Natural killer cell (primary cell): Measurements from ENCODE around the gene RXFP4. TPM values are rescaled to one million over a fixed set of nuclear protein-coding genes. Genes with fewer than 3 reads are reported as not detected.
"Not testable (repeated sequence)": the region's sequence is repeated elsewhere in the genome, so short reads cannot be mapped to it uniquely, and the experiment has no call there.

Source experiments
- ATAC-seq, 3 donors: fragments of 150-1000 bp in 2 of 3; fragments of 200-7000 bp in 1 of 3; cut with Tn5 transposase; 1 replicate in 1 of 3; 2 replicates in 2 of 3; pipeline ENCODE4 v1.10.0; 2021; ENCODE audit warnings: mild to moderate bottlenecking in 2 of 3, moderate library complexity in 2 of 3
- DNase-seq, 2 donors: peaks; one replicate each; pipeline versions ENCODE4 v3.0.0 to v3.0.0-alpha.2; 2013 to 2021; ENCODE audit warnings: mixed read lengths in 1 of 2
- H3K27ac ChIP-seq: one replicate; pipeline ENCODE4 v1.5.1; 2013; ENCODE audit warnings: mild to moderate bottlenecking, low read length
- H3K27me3 ChIP-seq: one replicate; pipeline ENCODE4 v1.6.1; 2013; ENCODE audit warnings: low read length; ENCODE audit not compliant: control insufficient read depth, insufficient read depth
- H3K36me3 ChIP-seq: one replicate; pipeline ENCODE4 v1.6.1; 2013; ENCODE audit warnings: low read length; ENCODE audit not compliant: control insufficient read depth, insufficient read depth
- H3K4me1 ChIP-seq: one replicate; pipeline ENCODE4 v1.6.1; 2013; ENCODE audit warnings: low read length; ENCODE audit not compliant: control insufficient read depth, insufficient read depth
- H3K4me3 ChIP-seq: one replicate; pipeline ENCODE4 v1.5.1; 2013; ENCODE audit warnings: low read length
- H3K9me3 ChIP-seq: one replicate; pipeline ENCODE4 v1.6.1; 2013; ENCODE audit warnings: low read length; ENCODE audit not compliant: control insufficient read depth, insufficient read depth
- H3K27ac Mint-ChIP-seq, 2 donors: one replicate each; pipeline ENCODE4 v1.8.0; 2022; ENCODE audit warnings: mild to moderate bottlenecking in 2 of 2, mixed read lengths in 2 of 2, moderate library complexity in 1 of 2
- H3K27me3 Mint-ChIP-seq, 2 donors: one replicate each; pipeline ENCODE4 v1.8.0; 2022; ENCODE audit warnings: low read depth in 2 of 2, mixed read lengths in 2 of 2
- H3K36me3 Mint-ChIP-seq: one replicate; pipeline ENCODE4 v1.8.0; 2022; ENCODE audit warnings: mixed read lengths
- H3K4me1 Mint-ChIP-seq, 2 donors: one replicate each; pipeline ENCODE4 v1.8.0; 2022; ENCODE audit warnings: mixed read lengths in 2 of 2
- H3K4me3 Mint-ChIP-seq: one replicate; pipeline ENCODE4 v1.8.0; 2022; ENCODE audit warnings: mild to moderate bottlenecking, moderate library complexity, mixed read lengths
- H3K9me3 Mint-ChIP-seq, 2 donors: one replicate each; pipeline ENCODE4 v1.8.0; 2022; ENCODE audit warnings: mixed read lengths in 2 of 2
- WGBS: methylation state at CpG from one replicate; pipeline ENCODE4 v1.1.7; 2013; ENCODE audit warnings: missing lambda C conversion rate; ENCODE audit not compliant: insufficient coverage; 5-methylcytosine and 5-hydroxymethylcytosine counted together
- intact Hi-C: fragments of 100-400 bp; cut with micrococcal nuclease; formaldehyde crosslinking; loops from one replicate; pipeline ENCODE4 v1.14.2; 2022
- total RNA-seq, 4 donors: library from RNA; stranded (reverse); fragments of 120-200 nt in 1 of 4; gene quantifications; one replicate each; pipeline versions ENCODE4 v1.2.3 to v1.2.4, GENCODE V29; 2013 to 2022
- TF ChIP-seq, protein P1 (sequence below): fragments of 200-600 bp; IDR thresholded peaks from one replicate; pipeline ENCODE4 v1.8.0; 2022; ENCODE audit warnings: antibody characterized with exemption

RXFP4 gene, protein sequence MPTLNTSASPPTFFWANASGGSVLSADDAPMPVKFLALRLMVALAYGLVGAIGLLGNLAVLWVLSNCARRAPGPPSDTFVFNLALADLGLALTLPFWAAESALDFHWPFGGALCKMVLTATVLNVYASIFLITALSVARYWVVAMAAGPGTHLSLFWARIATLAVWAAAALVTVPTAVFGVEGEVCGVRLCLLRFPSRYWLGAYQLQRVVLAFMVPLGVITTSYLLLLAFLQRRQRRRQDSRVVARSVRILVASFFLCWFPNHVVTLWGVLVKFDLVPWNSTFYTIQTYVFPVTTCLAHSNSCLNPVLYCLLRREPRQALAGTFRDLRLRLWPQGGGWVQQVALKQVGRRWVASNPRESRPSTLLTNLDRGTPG
- total RNA-seq, result not detected
- total RNA-seq (2013), result not detected

DNA sequence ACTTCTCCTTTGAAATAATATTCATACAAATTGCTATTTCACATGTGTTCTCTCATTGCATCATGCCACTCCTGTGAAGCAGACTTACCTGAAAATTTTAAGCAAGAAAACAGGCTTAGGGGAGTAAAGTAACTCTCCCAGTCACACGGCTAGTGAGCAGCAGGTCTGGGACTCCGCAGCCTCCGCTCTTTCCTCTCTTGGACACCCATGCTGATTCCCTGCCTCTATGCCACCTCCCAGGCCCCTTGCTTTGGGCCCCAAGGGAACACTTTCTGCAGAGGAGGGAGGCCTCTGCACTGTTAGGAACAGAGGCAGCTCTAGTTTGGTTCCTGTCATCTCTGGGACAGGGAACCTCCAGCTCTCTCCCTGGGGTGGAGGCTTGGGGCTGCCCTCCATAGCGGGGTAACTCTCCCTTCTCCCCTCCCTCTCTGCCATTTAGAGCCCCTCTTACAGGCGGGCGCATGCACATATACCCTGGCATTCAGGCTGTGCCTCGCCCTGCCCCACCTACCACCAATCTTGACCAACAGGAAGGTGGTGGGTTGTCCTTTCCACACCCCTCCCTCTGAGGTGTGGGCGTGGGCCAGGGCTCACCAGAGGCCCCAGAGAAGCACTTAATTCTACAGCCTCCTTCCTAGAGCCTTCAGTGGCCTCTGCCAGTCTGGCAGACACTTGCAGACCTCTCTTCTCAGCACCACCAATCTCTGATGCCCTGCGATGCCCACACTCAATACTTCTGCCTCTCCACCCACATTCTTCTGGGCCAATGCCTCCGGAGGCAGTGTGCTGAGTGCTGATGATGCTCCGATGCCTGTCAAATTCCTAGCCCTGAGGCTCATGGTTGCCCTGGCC is at the start of gene RXFP4:
RXFP4 (plus strand) TSS at position 646 of the 852 bp plus-strand sequence; CDS start at position 718, 72 bp downstream.
- H3K4me3 ChIP-seq, result no peak within 1 kb of the TSS
- peak within 1 kb of the TSS in 1 of 2 donors; percentile 40 for H3K27ac Mint-ChIP-seq
- H3K4me3 Mint-ChIP-seq, result no peak within 1 kb of the TSS
- WGBS, result 64% methylated on average over 11 of the region's 11 CpGs
- H3K27me3 Mint-ChIP-seq, result no peaks in the 10 kb centered on the region
- H3K9me3 ChIP-seq, result no peaks in the 10 kb centered on the region
- H3K36me3 ChIP-seq, result no peaks in the 10 kb centered on the region
- peaks cover under 1% of the 10 kb centered on the region for H3K36me3 Mint-ChIP-seq
- H3K27me3 ChIP-seq, result no peaks in the 10 kb centered on the region
- H3K27ac ChIP-seq, result peak within 1 kb of the TSS; percentile 9
- no peak for DNase-seq
- intact Hi-C loops, result no loop called here
- ATAC-seq, result no peak
- peaks cover 60% of the 10 kb centered on the region for H3K4me1 ChIP-seq
- TF ChIP-seq, protein P1, sequence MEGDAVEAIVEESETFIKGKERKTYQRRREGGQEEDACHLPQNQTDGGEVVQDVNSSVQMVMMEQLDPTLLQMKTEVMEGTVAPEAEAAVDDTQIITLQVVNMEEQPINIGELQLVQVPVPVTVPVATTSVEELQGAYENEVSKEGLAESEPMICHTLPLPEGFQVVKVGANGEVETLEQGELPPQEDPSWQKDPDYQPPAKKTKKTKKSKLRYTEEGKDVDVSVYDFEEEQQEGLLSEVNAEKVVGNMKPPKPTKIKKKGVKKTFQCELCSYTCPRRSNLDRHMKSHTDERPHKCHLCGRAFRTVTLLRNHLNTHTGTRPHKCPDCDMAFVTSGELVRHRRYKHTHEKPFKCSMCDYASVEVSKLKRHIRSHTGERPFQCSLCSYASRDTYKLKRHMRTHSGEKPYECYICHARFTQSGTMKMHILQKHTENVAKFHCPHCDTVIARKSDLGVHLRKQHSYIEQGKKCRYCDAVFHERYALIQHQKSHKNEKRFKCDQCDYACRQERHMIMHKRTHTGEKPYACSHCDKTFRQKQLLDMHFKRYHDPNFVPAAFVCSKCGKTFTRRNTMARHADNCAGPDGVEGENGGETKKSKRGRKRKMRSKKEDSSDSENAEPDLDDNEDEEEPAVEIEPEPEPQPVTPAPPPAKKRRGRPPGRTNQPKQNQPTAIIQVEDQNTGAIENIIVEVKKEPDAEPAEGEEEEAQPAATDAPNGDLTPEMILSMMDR, result no peak
- H3K9me3 Mint-ChIP-seq, result no peaks in the 10 kb centered on the region
- H3K4me1 Mint-ChIP-seq, result peaks cover 27 to 39% of the 10 kb centered on the region in 2 donors

DNA sequence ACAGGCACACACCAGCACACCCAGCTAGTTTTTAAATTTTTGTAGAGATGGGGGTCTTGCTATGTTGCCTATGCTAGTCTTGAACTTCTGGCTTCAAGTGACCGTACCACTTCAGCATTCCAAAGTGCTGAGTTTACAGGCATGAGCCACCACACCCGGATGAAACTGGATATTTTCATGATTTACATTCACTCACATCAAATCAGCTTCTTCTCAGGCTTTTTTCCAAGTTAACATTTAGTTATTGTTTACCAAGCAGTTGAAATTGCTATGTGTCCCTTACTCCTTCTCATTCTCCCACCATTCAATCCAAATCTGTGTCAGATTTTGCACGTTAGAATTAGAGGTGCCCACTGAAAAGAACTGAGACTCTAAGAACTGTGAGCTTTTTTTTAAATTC is 48.6 kb upstream of the RXFP4 start:
- H3K4me3 Mint-ChIP-seq, result no peak overlapping the region
- WGBS, result 96% methylated on average over 3 of the region's 3 CpGs
- Histone ChIP-seq H3K4me3 (no peak overlapping the region), H3K27ac (no peak overlapping the region), H3K9me3 (no peaks in the 10 kb centered on the region), H3K4me1 (peaks cover 3% of the 10 kb centered on the region), H3K27me3 (no peaks in the 10 kb centered on the region), H3K36me3 (peaks cover 9% of the 10 kb centered on the region)
- intact Hi-C loops, result no loop called here
- H3K27me3 Mint-ChIP-seq, result no peaks in the 10 kb centered on the region
- H3K27ac Mint-ChIP-seq, result peak overlapping the region; percentile 53 to 78
- H3K9me3 Mint-ChIP-seq, result no peaks in the 10 kb centered on the region
- TF ChIP-seq, protein P1, result no peak
- no peak for DNase-seq
- no peak for ATAC-seq
- peaks cover 12% of the 10 kb centered on the region in 2 donors for H3K4me1 Mint-ChIP-seq
- no peaks in the 10 kb centered on the region for H3K36me3 Mint-ChIP-seq

DNA sequence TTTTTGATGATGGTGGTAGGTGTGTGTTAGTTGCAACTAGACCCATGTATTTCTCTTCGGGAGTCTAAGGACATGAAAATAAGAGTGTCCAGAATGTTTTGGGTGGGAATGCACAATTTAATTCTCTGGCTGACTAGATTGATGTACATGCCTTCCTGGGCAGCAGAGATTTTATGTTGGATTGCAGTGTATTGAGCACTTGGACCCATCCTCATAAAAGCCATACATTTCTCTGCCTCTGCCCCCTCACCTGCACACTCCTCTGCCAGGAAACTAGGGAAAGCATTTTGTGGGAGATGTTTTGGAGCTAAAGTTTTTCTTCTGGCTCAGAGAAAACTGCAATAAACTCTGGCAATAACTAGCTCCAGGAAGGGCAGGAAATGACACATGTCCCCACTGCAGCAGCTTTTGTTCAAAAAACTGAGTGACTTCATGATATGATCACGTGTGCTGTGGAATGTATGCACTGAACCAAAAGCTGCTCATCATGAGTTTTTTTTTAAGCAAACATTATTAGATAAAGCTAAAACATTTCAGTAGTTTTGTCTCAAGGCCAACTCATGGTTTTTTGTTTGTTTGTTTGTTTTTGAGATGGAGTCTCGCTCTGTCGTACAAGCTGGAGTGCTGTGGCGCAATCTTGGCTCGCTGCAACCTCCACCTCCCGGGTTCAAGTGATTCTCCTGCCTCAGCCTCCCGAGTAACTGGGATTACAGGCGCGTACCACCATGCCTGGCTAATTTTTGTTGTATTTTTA is 47.9 kb upstream of the RXFP4 start:
- no peaks in the 10 kb centered on the region for H3K27me3 Mint-ChIP-seq
- peak overlapping the region; percentile 53 to 78 for H3K27ac Mint-ChIP-seq
- TF ChIP-seq, protein P1, result no peak
- no peak overlapping the region for H3K27ac ChIP-seq
- no peaks in the 10 kb centered on the region for H3K27me3 ChIP-seq
- peak in 1 of 2 donors; percentile 67 for DNase-seq
- no peaks in the 10 kb centered on the region for H3K9me3 Mint-ChIP-seq
- peaks cover 3% of the 10 kb centered on the region for H3K4me1 ChIP-seq
- H3K4me3 Mint-ChIP-seq, result no peak overlapping the region
- no peak overlapping the region for H3K4me3 ChIP-seq
- intact Hi-C loops, result no loop called here
- peak; percentile 72 to 79 (median 76) for ATAC-seq
- H3K9me3 ChIP-seq, result no peaks in the 10 kb centered on the region
- peaks cover 14% of the 10 kb centered on the region for H3K36me3 ChIP-seq
- WGBS, result 77% methylated on average over 10 of the region's 10 CpGs
- H3K4me1 Mint-ChIP-seq, result peaks cover 12% of the 10 kb centered on the region in 2 donors
- H3K36me3 Mint-ChIP-seq, result no peaks in the 10 kb centered on the region

DNA sequence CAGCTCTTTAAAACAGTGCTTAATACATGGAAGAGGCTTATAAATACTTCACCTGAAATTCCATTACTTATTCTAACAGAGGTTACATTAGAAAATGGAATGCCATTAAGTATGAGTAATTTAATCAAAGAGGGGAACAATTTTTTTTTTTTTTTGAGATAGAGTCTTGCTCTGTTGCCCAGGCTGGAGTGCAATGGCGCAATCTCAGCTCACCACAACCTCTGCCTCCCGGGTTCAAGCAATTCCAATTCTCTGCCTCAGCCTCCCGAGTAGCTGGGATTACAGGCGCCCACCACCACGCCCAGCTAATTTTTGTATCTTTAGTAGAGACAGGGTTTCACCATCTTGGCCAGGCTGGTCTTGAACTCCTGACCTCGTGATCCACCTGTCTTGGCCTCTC is 45.8 kb upstream of the RXFP4 start:
- H3K4me3 Mint-ChIP-seq, ATAC-seq, intact Hi-C loops, H3K27ac Mint-ChIP-seq, H3K27me3 ChIP-seq, H3K27ac ChIP-seq, H3K27me3 Mint-ChIP-seq, H3K4me1 ChIP-seq, H3K9me3 ChIP-seq, H3K4me3 ChIP-seq, H3K9me3 Mint-ChIP-seq, DNase-seq: not testable (repeated sequence)
- Mint-ChIP-seq H3K4me1 (peaks cover 12 to 18% of the 10 kb centered on the region in 2 donors), H3K36me3 (peaks cover 20% of the 10 kb centered on the region)
- WGBS, result 100% methylated on average over 6 of the region's 6 CpGs
- H3K36me3 ChIP-seq, result peaks cover 34% of the 10 kb centered on the region

DNA sequence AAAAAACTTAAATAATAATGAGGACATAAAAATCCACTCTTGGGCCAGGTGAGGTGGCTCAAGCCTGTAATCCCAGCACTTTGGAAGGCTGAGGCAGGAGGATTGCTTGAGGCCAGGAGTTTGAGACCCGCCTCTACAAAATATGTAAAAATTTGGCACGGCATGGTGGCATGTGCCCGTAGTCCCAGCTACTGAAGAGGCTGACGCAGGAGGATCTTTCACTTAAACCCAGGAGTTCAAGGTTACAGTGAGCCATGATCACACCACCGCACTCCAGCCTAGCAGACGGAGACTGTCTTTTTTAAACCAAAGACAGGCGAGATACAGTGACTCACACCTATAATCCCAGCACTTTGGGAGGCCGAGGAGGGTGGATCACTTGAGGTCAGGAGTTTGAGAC is 45.0 kb upstream of the RXFP4 start:
- H3K4me3 ChIP-seq, H3K9me3 ChIP-seq, H3K27ac ChIP-seq, H3K27me3 Mint-ChIP-seq, DNase-seq, H3K9me3 Mint-ChIP-seq, H3K4me1 ChIP-seq, H3K4me3 Mint-ChIP-seq, H3K27ac Mint-ChIP-seq, H3K27me3 ChIP-seq, intact Hi-C loops, ATAC-seq: not testable (repeated sequence)
- H3K36me3 ChIP-seq, result peaks cover 41% of the 10 kb centered on the region
- 96% methylated on average over 8 of the region's 8 CpGs for WGBS
- Mint-ChIP-seq H3K36me3 (peaks cover 21% of the 10 kb centered on the region), H3K4me1 (peaks cover 12 to 18% of the 10 kb centered on the region in 2 donors)
